ENCODE results near the gene TFE3.
A peak's percentile ranks its signal among the peaks of the same experiment; 100 is the strongest.

TFE3 gene

GRCh38 chrX:49059201-49059600 lies 16.0 kb upstream of the TFE3 start:
- DNase-seq: no peak
- Histone ChIP-seq H3K27ac (no peak overlapping the region), H3K36me3 (peaks cover 0 to 16% (median 0%) of the 10 kb centered on the region in 3 donors), H3K4me3 (no peak overlapping the region), H3K4me1 (peaks cover 0 to 7% (median 0%) of the 10 kb centered on the region in 4 donors), H3K9me3 (no peaks in the 10 kb centered on the region), H3K27me3 (no peaks in the 10 kb centered on the region)
- intact Hi-C loops (cut with DNase I; ENCODE audit: low total_unique reads): no loop called here
- TF ChIP-seq CTCF (IDR thresholded peaks at IDR 0.05): no peak

- Histone ChIP-seq H3K27ac (no peak within 1 kb of the TSS), H3K4me1 (peaks cover 0 to 7% (median 0%) of the 10 kb centered on the region in 4 donors), H3K9me3 (no peaks in the 10 kb centered on the region), H3K27me3 (no peaks in the 10 kb centered on the region), H3K36me3 (peaks cover 0 to 12% (median 0%) of the 10 kb centered on the region in 3 donors), H3K4me3 (no peak within 1 kb of the TSS)
- DNase-seq: no peak
- TF ChIP-seq CTCF (IDR thresholded peaks at IDR 0.05): no peak
- intact Hi-C loops (cut with DNase I; ENCODE audit: low total_unique reads): no loop called here
Measured at GRCh38 chrX:49058794-49059193, 15.6 kb upstream of the TFE3 start, which contains the start of gene CCDC120. CCDC120 (plus strand) TSS chrX:49058999; CDS start chrX:49062042, 3,043 bp downstream.

DNA sequence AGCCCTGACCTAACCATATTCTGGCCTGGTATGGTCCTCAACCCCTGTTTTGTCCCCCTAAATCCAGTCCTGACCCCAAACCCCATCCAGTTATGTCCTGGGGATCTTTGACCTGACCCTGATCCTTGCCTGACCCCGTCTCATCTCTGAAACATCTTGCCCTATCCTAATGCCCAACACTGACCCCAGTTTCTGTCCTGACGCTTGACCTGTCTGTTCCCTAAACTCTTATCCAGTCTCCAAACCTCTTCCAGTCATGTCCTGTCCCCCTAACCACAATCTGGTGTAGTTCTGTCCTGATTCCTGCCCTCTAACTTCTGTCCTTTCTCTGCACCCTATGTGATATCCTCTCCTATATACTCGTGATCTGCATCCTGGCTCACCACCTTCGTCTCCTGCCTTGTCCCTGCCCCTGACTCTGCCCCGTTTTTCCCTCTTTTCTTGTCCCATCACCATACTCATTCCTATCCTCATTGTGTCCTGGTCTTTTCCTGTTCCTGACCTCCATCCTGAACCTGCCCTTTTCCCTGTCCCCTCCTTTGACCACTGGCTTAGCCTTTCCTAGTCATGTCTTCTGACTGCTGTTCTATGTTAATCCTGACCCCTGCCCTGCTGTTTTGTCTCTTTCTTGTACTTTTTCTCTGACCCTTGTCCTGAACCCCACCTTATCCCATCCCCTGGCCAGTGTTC lies 11.1 kb upstream of the TFE3 start:
- DNase-seq: no peak
- no peaks in the 10 kb centered on the region for H3K9me3 ChIP-seq
- H3K36me3 ChIP-seq: no peaks in the 10 kb centered on the region
- H3K4me3 ChIP-seq: peak overlapping the region; percentile 78 to 80
- no peak for TF ChIP-seq CTCF (IDR thresholded peaks at IDR 0.05)
- intact Hi-C loops (cut with DNase I; ENCODE audit: low total_unique reads): no loop called here
- H3K27me3 ChIP-seq: no peaks in the 10 kb centered on the region
- peaks cover 0 to 7% (median 0%) of the 10 kb centered on the region in 4 donors for H3K4me1 ChIP-seq
- peak overlapping the region; percentile 87 to 94 for H3K27ac ChIP-seq

DNA sequence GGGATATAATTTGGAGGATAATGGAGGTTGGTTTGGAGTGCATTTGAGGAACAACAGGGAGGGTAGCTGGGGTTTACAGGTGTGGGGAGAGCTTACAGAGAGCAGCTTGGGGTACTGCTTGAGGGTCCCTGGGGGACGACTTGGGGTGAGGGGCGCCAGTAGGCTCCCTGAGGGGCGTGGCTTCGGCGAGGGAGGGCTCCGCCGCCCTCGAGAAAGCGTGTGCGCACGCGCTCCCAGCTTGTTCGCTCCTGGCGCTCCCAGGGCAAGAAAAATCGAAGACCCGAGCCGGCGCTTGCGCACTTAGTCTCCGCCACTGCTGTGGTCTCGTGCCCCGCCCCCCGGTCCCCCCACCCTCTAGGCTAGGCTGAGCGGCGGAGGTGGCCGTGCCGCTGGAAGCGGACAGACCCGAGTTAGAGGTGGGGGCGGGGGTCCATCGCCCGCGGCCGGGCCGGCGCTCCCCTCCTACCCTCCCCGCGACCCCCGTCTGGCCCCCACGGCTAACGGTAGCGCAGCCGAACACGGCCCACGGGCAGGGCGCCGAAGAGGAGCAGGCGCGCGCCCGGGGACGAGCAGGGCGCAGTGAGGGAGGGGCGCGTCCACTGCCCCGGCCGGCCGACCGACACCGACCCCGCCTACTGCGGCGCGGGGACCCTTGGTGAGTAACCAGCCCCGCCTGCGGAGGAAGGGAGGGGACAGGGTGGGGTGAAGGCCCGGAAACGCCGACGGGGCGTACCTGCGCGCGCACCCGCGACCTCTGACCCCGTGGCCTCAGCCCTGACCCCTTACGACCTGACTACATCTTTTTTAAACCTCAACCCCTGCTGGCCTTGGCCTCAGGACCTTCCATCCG lies 10.3 kb upstream of the TFE3 start:
- no peak for DNase-seq
- Histone ChIP-seq H3K9me3 (no peaks in the 10 kb centered on the region), H3K27ac (peak overlapping the region; percentile 87 to 94), H3K4me1 (peaks cover 0 to 7% (median 0%) of the 10 kb centered on the region in 4 donors), H3K4me3 (peak overlapping the region; percentile 78 to 80), H3K36me3 (no peaks in the 10 kb centered on the region), H3K27me3 (no peaks in the 10 kb centered on the region)
- intact Hi-C loops (cut with DNase I; ENCODE audit: low total_unique reads): no loop called here
- no peak for TF ChIP-seq CTCF (IDR thresholded peaks at IDR 0.05)

- Histone ChIP-seq H3K4me3 (peak overlapping the region in 1 of 2 donors; percentile 32), H3K4me1 (peaks cover 0 to 24% (median 9%) of the 10 kb centered on the region in 4 donors), H3K9me3 (peaks cover 0 to 10% (median 0%) of the 10 kb centered on the region in 3 donors), H3K27ac (peak overlapping the region; percentile 44 to 77), H3K27me3 (no peaks in the 10 kb centered on the region), H3K36me3 (peaks cover 3 to 7% (median 5%) of the 10 kb centered on the region in 3 donors)
- no peak for DNase-seq
- TF ChIP-seq CTCF (IDR thresholded peaks at IDR 0.05): no peak
- intact Hi-C loops (cut with DNase I; ENCODE audit: low total_unique reads): no loop called here
Measured at GRCh38 chrX:49043987-49044281, 777 bp upstream of the TFE3 start.

Data from tibial artery (tissue), 4 donors.